GM12878 (cell line): ENCODE measurements around the gene PDIK1L. TPM values are rescaled to one million over a fixed set of nuclear protein-coding genes. Genes with fewer than 3 reads are reported as not detected.

Source experiments
- ATF7 ChIP-seq: fragments of 450-650 bp; IDR thresholded peaks from 2 replicates; pipeline ENCODE4 v1.6.1; 2016; ENCODE audit warnings: low read depth, mild to moderate bottlenecking
- CBX3 ChIP-seq: fragments of 200-600 bp; sonication (generic); IDR thresholded peaks from 2 replicates; pipeline ENCODE4 v1.6.1; 2016; ENCODE audit warnings: low read depth, borderline replicate concordance
- CBX5 ChIP-seq: sonication (generic); IDR thresholded peaks from 2 replicates; pipeline ENCODE4 v1.6.1; 2016; ENCODE audit warnings: low read depth, moderate library complexity, mild to moderate bottlenecking, inconsistent platforms
- EED ChIP-seq: sonication (generic); IDR thresholded peaks from 2 replicates; pipeline ENCODE4 v1.6.1; 2016; ENCODE audit warnings: antibody characterized with exemption, low read depth
- FOXK2 ChIP-seq: fragments of 450-650 bp; IDR thresholded peaks from 2 replicates; pipeline ENCODE4 v1.6.1; 2017; ENCODE audit warnings: mild to moderate bottlenecking, moderate library complexity
- MTA3 ChIP-seq: IDR thresholded peaks from 2 replicates; pipeline ENCODE4 v1.6.1; 2012; ENCODE audit warnings: low read length, inconsistent platforms, borderline replicate concordance
- NR2C1 ChIP-seq: fragments of 450-650 bp; IDR thresholded peaks from 2 replicates; pipeline ENCODE4 v1.6.1; 2017; ENCODE audit warnings: antibody characterized with exemption, mild to moderate bottlenecking, moderate library complexity
- NR2F1 ChIP-seq: fragments of 450-650 bp; conservative IDR thresholded peaks from 2 replicates; pipeline ENCODE4 v1.6.1; 2017; ENCODE audit warnings: mild to moderate bottlenecking
- NRF1 ChIP-seq: conservative IDR thresholded peaks from 2 replicates; pipeline ENCODE4 v1.6.1; 2011; ENCODE audit warnings: mild to moderate bottlenecking, low read depth, low read length, improper control_type of control experiment
- POU2F2 ChIP-seq: IDR thresholded peaks from 3 replicates; pipeline ENCODE4 v1.6.1; 2011; ENCODE audit warnings: low read depth, mild to moderate bottlenecking, low read length, borderline replicate concordance
- SIX5 ChIP-seq: IDR thresholded peaks from 2 replicates; pipeline ENCODE4 v1.6.1; 2011; ENCODE audit warnings: mild to moderate bottlenecking, low read depth, low read length, moderate library complexity; ENCODE audit not compliant: severe bottlenecking
- SRF ChIP-seq, 2 experiments: IDR thresholded peaks; 2 replicates each; pipeline ENCODE4 v1.6.1; 2011; ENCODE audit warnings: low read depth in 2 of 2, low read length in 2 of 2, mild to moderate bottlenecking in 1 of 2, moderate library complexity in 1 of 2
- TBL1XR1 ChIP-seq: IDR thresholded peaks from 2 replicates; pipeline ENCODE4 v1.6.1; 2012; ENCODE audit warnings: low read depth, low read length, improper control_type of control experiment
- TCF7 ChIP-seq: IDR thresholded peaks from 2 replicates; pipeline ENCODE4 v1.6.1; 2014; ENCODE audit warnings: antibody characterized with exemption, borderline replicate concordance
- WRNIP1 ChIP-seq: IDR thresholded peaks from 2 replicates; pipeline ENCODE4 v1.6.1; 2011; ENCODE audit warnings: low read depth, low read length, improper control_type of control experiment, borderline replicate concordance
- YBX1 ChIP-seq: fragments of 450-650 bp; IDR thresholded peaks from 2 replicates; pipeline ENCODE4 v1.6.1; 2016; ENCODE audit warnings: antibody characterized with exemption
- ZNF24 ChIP-seq: fragments of 450-650 bp; IDR thresholded peaks from 2 replicates; pipeline ENCODE4 v1.6.1; 2017; ENCODE audit warnings: antibody characterized with exemption, mild to moderate bottlenecking
- ZNF384 ChIP-seq: IDR thresholded peaks from 2 replicates; pipeline ENCODE4 v1.6.1; 2012; ENCODE audit warnings: low read depth, mild to moderate bottlenecking, low read length, improper control_type of control experiment, borderline replicate concordance
- polyA plus RNA-seq, 11 experiments: library from polyadenylated mRNA; depleted of rRNA in 4 of 11; unstranded in 6 of 11; stranded (reverse) in 5 of 11; fragments of >200 nt; fragmentation: Nextera tagmentation in 4 of 11; fragmentation: Illumina TruSeq in 1 of 11; extraction: Ambion mirVana in 4 of 11; extraction: Trizol in 1 of 11; gene quantifications; 1 replicate in 1 of 11; 2 replicates in 10 of 11; pipeline versions ENCODE4 v1.2.1 to v1.2.3, GENCODE V29; 2011 to 2016; ENCODE audit warnings: inconsistent platforms in 2 of 11, missing spikeins in 2 of 11, low read depth in 1 of 11
- total RNA-seq, 4 experiments: library from RNA; depleted of rRNA in 3 of 4; stranded (reverse); fragments of >200 nt in 3 of 4; fragmentation: Illumina TruSeq in 1 of 4; extraction: Trizol in 1 of 4; gene quantifications; 2 replicates each; pipeline versions ENCODE4 v1.2.1 to v1.2.3, GENCODE V29; 2013 to 2021
- TF ChIP-seq, protein P1 (sequence below): fragments of 450-650 bp; IDR thresholded peaks from 2 replicates; pipeline ENCODE4 v1.6.1; 2017; ENCODE audit warnings: antibody characterized with exemption, mild to moderate bottlenecking, moderate library complexity
- TF ChIP-seq, protein P2 (sequence below): fragments of 150-350 bp; IDR thresholded peaks from 2 replicates; pipeline ENCODE4 v1.6.1; 2014; ENCODE audit warnings: mild to moderate bottlenecking, low read depth, low read length
- TF ChIP-seq, protein P3 (sequence below): fragments of 450-650 bp; IDR thresholded peaks from 2 replicates; pipeline ENCODE4 v1.6.1; 2017; ENCODE audit warnings: low read depth, mild to moderate bottlenecking, moderate library complexity
- TF ChIP-seq, protein P4 (sequence below): IDR thresholded peaks from 2 replicates; pipeline ENCODE4 v1.6.1; 2011; ENCODE audit warnings: mild to moderate bottlenecking, low read depth, low read length, moderate library complexity; ENCODE audit not compliant: insufficient replicate concordance
- TF ChIP-seq, protein P5 (sequence below): IDR thresholded peaks from 2 replicates; pipeline ENCODE4 v1.6.1; 2012; ENCODE audit warnings: low read depth, low read length, improper control_type of control experiment

Gene PDIK1L
- total and polyA plus RNA-seq, 10 of the 15 experiments (the other 5 are each of a cell fraction or from before 2014, with no cell fraction given) = 4.0 to 15.9 (median 10.5) TPM

DNA sequence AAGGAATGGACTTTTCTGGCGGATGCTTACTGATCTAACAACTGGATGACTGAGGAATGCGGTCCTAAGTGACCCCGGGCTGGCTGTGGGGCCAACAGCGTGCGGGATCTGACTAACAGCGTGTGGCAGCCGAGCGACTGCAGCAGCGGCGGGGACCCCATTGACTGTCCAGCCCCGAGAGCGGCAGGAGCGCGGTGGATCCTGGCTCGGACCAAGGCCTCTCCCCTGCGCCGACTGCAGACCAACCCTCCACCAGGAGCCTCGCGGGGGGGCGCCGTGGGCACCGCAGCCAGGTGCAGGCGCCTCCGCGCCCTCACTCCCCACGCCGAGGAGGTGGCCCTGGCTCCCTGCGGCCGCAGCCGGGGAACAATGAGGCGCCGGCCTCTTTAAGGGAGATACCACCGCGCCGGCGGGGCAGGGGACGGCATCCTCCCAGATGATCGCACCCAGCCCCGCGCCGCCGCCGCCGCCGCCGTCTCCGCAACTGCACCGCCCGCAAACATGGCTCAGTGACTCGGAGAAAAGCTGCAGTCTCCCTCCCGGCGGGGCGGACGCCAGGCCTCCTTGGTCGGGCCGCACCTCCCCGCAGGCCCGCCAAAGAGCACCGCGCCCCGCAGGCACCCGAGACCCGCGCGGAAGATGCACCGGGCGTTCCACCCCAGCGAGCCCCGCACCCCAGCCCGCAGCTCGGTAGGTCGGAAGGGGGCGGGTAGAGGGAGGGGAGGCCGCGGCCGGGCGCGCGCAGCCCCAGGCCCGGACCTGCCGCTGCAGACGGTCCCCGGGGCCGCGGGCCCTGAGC lies 694 bp upstream of the PDIK1L start (continued):
- TF ChIP-seq, protein P1, sequence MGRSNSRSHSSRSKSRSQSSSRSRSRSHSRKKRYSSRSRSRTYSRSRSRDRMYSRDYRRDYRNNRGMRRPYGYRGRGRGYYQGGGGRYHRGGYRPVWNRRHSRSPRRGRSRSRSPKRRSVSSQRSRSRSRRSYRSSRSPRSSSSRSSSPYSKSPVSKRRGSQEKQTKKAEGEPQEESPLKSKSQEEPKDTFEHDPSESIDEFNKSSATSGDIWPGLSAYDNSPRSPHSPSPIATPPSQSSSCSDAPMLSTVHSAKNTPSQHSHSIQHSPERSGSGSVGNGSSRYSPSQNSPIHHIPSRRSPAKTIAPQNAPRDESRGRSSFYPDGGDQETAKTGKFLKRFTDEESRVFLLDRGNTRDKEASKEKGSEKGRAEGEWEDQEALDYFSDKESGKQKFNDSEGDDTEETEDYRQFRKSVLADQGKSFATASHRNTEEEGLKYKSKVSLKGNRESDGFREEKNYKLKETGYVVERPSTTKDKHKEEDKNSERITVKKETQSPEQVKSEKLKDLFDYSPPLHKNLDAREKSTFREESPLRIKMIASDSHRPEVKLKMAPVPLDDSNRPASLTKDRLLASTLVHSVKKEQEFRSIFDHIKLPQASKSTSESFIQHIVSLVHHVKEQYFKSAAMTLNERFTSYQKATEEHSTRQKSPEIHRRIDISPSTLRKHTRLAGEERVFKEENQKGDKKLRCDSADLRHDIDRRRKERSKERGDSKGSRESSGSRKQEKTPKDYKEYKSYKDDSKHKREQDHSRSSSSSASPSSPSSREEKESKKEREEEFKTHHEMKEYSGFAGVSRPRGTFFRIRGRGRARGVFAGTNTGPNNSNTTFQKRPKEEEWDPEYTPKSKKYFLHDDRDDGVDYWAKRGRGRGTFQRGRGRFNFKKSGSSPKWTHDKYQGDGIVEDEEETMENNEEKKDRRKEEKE = peak; percentile 89; the same call in 1 of the 2 replicates
- TF ChIP-seq FOXK2 = peak; percentile 92
- TF ChIP-seq, protein P2, sequence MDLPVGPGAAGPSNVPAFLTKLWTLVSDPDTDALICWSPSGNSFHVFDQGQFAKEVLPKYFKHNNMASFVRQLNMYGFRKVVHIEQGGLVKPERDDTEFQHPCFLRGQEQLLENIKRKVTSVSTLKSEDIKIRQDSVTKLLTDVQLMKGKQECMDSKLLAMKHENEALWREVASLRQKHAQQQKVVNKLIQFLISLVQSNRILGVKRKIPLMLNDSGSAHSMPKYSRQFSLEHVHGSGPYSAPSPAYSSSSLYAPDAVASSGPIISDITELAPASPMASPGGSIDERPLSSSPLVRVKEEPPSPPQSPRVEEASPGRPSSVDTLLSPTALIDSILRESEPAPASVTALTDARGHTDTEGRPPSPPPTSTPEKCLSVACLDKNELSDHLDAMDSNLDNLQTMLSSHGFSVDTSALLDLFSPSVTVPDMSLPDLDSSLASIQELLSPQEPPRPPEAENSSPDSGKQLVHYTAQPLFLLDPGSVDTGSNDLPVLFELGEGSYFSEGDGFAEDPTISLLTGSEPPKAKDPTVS = no peak
- no peak for TF ChIP-seq YBX1
- no peak for TF ChIP-seq TBL1XR1
- no peak for TF ChIP-seq NRF1
- TF ChIP-seq ATF7 = peak; percentile 78
- TF ChIP-seq POU2F2 = no peak
- no peak for TF ChIP-seq MTA3
- no peak for TF ChIP-seq CBX3
- no peak for TF ChIP-seq WRNIP1
- no peak for TF ChIP-seq NR2C1
- TF ChIP-seq EED = no peak
- TF ChIP-seq SRF (IDR thresholded peaks at IDR 0.05; ENCODE audit: low read depth in 2 of 2, low read length in 2 of 2) = no peak
- TF ChIP-seq, protein P3, sequence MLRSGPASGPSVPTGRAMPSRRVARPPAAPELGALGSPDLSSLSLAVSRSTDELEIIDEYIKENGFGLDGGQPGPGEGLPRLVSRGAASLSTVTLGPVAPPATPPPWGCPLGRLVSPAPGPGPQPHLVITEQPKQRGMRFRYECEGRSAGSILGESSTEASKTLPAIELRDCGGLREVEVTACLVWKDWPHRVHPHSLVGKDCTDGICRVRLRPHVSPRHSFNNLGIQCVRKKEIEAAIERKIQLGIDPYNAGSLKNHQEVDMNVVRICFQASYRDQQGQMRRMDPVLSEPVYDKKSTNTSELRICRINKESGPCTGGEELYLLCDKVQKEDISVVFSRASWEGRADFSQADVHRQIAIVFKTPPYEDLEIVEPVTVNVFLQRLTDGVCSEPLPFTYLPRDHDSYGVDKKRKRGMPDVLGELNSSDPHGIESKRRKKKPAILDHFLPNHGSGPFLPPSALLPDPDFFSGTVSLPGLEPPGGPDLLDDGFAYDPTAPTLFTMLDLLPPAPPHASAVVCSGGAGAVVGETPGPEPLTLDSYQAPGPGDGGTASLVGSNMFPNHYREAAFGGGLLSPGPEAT = peak; percentile 63
- no peak for TF ChIP-seq ZNF384
- TF ChIP-seq ZNF24 = no peak
- TF ChIP-seq, protein P4, sequence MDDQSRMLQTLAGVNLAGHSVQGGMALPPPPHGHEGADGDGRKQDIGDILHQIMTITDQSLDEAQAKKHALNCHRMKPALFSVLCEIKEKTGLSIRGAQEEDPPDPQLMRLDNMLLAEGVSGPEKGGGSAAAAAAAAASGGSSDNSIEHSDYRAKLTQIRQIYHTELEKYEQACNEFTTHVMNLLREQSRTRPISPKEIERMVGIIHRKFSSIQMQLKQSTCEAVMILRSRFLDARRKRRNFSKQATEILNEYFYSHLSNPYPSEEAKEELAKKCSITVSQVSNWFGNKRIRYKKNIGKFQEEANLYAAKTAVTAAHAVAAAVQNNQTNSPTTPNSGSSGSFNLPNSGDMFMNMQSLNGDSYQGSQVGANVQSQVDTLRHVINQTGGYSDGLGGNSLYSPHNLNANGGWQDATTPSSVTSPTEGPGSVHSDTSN = no peak
- no peak for TF ChIP-seq CBX5
- TF ChIP-seq, protein P5, sequence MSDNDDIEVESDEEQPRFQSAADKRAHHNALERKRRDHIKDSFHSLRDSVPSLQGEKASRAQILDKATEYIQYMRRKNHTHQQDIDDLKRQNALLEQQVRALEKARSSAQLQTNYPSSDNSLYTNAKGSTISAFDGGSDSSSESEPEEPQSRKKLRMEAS = no peak
- TF ChIP-seq SIX5 = no peak
- no peak for TF ChIP-seq TCF7
- TF ChIP-seq NR2F1 = no peak; the same call in none of the 2 replicates
